Mammary epithelial cell (primary cell): ENCODE measurements around the gene TSGA10.

Experiments used
- CTCF ChIP-seq, 2 donors: IDR thresholded peaks in 1 of 2; conservative IDR thresholded peaks in 1 of 2; 2 replicates each; pipeline ENCODE4 v1.5.1; 2011 to 2012; ENCODE audit warnings: inconsistent platforms in 2 of 2, low read length in 2 of 2, mild to moderate bottlenecking in 2 of 2, control low read depth in 1 of 2, low read depth in 1 of 2; ENCODE audit not compliant: insufficient read depth in 1 of 2; ENCODE audit errors: extremely low read depth in 1 of 2
- EZH2 ChIP-seq: IDR thresholded peaks from 2 replicates; pipeline ENCODE4 v1.6.1; 2012; ENCODE audit warnings: low read length, inconsistent platforms, borderline replicate concordance

- TF ChIP-seq CTCF (conservative IDR thresholded peaks at IDR 0.05 in 1 of 2, IDR thresholded peaks at IDR 0.05 in 1 of 2; ENCODE audit: extremely low read depth in 1 of 2, insufficient read depth in 1 of 2, low read depth in 1 of 2, low read length in 2 of 2) (no peak), EZH2 (no peak)
Measured at GRCh38 chr2:99106913-99107312, 47.8 kb downstream of the TSGA10 start.
